ENCODE measurements around the gene AQP2.
"Not testable (repeated sequence)": the region's sequence is repeated elsewhere in the genome, so short reads cannot be mapped to it uniquely, and the experiment has no call there.

AQP2 gene

DNA sequence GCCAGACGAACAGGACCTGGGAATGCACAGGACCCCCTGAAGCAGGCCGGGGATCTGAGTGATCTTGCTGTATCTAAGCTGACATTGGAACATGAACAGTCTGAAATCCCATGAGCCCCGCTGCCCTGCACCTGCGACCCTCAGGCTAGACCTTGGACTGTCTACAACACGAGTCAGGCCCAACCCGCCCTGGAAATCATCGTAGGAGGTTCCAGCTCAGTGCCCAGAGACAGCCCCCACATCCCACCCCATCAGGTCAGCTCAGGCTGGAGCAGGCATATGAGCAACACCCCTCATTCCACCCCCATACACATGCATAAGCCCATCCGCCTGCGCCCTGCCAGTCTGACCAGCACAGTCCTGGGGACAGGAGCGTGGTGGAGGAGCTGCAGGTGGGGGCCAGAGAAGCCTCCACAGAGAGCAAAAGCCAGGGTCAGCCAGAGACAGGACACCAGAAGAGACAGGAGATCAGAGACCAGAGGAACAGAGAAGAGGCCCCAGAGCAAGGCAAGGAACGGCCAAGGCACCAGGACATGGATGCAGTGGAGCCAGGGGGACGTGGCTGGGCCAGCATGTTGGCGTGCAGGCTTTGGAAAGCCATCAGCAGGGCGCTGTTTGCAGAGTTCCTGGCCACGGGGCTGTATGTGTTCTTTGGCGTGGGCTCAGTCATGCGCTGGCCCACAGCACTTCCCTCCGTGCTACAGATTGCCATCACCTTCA, 22.3 kb downstream of the AQP2 start, which contains the start of gene AQP6:
Gene AQP6 (plus strand): TSS at position 307 of the 720 bp plus-strand sequence. CDS start 227 bp downstream, at position 534.
- no peak for DNase-seq

DNA sequence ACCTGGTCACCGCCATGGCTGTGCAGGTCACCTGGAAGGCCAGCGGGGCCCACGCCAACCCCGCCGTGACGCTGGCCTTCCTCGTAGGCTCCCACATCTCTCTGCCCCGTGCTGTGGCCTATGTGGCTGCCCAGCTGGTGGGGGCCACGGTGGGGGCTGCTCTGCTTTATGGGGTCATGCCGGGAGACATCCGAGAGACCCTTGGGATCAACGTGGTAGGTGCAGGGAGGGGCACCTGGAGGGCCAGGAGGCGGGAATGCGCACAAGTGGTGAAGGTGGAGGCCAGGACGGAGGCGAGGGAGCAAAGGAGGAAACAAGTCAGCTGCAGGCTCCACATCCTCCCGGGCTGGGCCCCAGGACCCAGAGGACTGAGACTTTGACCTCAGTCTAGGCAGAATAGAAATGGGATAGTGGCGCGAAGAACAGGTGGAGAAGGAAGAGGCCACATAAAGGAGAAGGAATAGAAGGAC, 22.9 kb downstream of the AQP2 start:
- DNase-seq: no peak

DNA sequence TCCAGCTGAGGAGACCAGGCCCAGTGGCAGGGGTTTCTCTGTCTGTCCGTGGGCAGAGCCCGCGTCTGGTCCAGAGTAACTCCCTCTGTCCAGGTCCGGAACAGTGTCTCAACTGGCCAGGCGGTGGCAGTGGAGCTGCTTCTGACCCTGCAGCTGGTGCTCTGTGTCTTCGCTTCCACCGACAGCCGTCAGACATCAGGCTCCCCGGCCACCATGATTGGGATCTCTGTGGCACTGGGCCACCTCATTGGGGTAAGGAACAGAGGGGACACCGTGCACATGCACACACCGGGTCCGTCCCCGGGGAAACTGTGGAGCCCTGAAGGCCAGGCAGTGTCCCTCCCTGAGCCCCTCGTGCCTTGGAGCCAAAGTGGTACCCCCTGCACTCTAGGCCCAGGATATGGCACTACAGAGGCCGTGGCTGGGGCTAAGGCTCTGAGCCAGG, 23.7 kb downstream of the AQP2 start:
- DNase-seq: no peak

DNA sequence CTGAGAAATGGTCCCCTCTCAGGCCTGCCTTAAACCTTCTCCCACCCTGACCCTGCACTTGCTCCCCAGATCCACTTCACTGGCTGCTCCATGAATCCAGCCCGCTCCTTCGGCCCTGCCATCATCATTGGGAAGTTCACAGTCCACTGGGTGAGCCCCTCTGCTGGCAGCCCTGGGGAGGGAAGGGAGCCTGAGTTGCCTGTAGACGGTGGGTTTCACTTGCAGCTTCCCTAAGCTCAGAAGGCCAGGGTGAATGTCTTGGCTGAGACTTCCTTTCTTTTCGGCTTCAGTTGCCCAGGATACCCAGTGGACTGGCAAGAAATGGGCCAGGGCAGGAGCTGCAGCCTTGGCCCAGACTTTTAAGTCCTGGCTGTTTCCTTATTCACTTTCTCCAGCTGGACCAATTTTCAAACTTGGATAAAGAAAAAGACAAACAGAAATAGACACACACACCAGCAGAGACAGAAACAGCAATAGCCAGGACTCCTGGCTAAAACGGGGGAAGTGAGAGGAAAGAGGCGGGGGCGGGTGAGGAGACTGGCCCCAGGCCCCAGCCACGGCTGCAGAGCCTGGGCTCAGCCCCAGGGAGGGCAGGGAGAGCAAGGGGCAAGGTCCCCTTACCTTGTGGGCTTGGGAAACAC, 24.3 kb downstream of the AQP2 start:
- DNase-seq: no peak

DNA sequence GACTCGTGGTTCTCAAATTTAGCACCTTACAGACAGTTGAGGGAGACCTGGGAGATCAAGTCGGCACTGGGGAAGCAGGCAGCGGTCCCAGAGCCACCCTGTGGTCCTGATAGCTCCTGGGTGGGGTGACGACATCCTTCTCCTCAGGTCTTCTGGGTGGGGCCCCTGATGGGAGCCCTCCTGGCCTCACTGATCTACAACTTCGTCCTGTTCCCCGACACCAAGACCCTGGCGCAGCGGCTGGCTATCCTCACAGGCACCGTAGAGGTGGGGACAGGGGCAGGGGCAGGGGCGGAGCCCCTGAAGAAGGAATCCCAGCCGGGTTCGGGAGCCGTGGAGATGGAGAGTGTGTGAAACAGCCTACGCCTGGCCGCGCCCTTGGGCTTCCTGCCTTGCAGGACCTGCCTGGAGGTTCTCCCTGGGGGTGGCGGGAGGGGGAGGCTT, 24.8 kb downstream of the AQP2 start:
- no peak for DNase-seq

DNA sequence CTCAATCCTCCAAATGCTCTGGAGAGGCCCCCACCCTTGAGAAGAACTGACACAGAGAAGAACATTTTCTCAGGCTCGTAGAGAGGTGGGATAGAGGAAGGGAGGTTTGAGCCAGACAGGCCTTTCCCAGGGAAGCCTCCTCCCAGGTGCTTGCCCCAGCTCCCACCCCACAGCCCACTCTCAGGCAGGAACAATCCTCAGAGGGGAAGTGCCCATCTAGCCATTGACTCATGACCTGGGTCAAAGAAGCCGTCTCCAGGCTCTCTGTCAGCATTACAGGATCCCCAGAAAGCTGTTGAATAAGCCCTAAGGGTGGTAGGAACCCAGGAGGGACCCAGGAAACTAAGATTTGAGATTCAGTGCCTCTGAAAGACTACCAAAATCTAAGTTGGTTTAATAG, 26.0 kb downstream of the AQP2 start:
- DNase-seq: no peak

DNA sequence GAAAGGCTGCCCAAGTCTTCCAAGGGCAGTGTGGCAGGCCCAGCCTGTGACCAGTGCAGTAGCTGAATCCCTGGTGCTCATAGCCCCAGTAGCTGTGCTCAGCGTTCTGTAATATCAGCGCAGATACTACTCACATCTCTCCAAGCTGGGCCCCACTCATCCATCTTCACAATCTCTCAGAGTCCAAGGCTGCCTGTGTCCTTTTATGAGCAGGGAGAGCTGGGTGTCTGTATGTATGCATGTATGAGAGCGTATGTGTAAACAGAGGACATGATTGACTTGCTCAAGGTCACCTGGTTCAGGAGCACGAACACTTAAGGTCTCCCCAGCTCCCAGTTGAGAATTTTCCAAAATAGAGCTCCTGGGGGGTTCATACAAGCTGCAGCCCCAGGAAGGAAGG, 27.6 kb downstream of the AQP2 start:
- no peak for DNase-seq

DNA sequence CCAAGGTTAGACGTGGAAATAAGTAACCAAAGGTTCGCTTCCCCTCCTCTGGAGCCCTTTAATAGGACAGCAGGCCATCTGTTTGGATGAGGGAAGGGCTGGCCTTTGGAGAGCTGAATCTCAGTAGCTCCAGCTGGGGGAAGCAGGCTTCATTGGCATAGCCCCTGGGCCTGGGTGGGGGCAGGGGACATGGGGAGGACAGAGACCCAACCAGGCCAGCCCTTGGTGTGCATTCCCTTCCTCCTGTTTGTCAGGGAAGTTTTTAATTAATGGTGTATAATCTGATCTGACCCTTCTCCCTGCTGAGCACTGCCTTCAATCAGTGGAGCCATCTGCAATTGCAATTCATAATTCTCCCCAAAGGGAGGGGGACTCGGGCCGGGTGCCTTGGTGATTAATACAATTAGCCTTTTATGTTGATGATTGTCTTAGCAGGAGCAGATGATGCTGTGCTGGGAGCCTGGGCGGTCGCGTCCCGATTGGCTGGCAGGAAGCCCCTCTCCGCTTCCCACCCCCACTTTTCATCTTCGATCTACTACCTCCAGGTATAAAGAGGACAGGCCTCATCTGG, 28.6 kb downstream of the AQP2 start:
- DNase-seq: no peak

DNA sequence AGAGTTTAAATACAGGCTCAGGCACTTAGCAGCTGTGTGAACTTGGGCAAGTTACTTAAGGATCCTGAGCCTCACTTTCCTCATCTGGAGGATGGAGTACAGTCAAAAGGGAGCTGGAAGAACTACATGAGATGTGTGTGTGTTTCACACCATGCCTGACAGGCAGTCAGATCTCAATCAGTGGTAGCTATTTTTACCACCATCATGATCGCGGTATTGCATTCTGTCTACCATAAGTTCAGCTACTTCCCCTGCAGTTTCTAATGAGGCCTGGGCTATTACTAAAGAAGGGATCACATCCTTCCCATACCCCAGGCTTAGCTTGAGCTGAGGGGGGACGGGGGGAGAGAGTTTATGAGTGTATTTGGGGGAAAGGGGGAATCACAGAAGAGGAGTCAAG, 29.3 kb downstream of the AQP2 start:
- DNase-seq: no peak

DNA sequence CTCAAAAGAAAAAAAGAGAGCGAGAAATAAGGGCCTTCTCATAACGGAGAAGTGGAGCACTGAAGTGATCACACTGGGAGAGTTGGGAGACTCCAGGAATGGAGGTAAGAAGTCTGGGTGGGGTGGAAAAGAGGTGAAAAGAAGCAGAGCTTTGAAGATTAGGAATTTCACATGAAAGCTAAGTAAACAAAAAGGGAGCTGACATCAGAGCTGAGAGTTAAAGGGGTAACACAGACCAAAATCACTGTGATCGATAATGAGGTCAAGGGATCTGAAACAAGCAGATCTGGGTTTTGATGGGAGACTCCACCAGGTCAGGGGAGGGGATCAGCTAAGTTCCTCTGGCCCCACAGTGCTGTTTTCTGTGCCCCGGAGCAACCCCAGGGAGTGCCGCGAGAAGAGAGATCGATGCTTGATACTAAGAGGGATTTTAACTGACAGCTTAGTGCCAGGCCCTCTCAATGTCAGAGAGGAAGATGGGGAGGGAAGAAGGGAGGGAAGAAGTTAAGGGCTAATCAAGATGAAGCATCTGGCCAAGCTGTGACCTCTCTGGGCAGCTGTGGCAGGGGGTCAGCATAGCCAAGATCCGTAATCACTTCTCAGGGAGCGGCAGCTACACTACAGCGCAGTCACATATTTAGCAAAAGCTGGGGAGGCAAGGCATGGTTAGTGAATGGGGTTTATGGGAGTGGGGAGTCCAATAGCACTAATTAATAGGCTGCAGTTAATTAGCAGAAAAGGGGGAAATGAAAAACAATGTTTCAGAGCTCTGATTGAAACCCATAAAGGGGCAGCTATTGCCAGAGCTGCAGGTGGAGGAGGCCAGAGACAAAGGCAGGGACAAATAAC, 30.2 kb downstream of the AQP2 start:
- no peak for DNase-seq

DNA sequence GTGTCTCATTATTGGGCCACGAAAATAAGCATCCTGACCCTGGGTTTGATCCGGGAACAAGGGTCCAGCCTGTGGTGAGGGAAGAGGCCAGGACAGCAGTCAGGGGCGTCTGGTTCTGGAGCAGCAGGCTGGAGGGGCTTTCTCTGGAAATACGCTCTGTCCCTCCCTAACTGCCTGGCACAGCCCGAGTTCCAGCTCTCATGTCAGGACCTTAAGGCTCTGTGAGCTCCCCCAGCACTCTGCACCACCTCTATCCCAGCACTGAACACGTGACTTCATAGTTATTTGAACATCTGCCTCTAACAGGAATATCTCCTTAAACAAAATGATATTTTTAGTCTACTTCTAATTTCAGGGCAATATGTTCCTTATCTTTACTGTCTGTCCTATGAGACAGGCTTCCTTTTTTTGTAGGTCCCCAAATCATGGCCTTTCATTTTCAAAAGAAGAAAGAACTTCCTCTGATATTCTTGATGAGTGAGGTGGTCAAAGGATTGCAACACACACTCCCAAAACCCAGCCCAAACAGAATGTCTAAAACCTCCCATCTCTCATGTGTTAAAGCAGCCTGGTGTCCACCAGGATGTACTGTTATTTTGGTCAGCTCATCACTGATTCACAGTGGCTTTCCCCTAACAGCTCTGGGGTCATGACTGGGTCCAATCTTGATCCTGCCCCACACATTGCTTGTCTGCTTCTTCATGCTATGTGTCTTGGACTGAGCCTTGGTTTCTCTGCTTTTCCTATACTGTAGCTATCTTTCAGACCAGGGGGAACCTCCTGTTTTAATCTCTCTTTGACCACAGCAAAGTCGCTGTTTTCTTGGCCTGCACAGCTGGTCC, 31.9 kb downstream of the AQP2 start:
- no peak for DNase-seq

DNA sequence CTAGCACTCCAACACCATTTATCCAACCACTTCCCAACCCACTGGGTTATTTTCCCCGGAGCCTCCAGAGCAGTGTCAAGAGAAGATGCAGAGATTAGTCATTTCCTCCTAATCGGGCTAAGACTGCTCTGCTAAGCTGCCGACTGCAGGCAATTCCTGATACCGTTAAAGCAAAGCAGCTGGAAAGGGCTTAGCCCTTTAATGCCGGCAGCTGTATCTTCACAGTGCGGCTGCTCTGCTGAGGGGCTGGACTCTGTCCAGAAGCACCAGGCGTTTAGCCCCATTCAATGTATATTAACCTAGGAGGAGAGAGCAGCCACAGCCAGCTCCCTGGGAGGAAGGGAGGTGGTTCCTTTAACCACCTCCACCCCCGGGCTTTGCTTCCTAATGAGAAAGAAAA, 33.4 kb downstream of the AQP2 start:
- DNase-seq: no peak

DNA sequence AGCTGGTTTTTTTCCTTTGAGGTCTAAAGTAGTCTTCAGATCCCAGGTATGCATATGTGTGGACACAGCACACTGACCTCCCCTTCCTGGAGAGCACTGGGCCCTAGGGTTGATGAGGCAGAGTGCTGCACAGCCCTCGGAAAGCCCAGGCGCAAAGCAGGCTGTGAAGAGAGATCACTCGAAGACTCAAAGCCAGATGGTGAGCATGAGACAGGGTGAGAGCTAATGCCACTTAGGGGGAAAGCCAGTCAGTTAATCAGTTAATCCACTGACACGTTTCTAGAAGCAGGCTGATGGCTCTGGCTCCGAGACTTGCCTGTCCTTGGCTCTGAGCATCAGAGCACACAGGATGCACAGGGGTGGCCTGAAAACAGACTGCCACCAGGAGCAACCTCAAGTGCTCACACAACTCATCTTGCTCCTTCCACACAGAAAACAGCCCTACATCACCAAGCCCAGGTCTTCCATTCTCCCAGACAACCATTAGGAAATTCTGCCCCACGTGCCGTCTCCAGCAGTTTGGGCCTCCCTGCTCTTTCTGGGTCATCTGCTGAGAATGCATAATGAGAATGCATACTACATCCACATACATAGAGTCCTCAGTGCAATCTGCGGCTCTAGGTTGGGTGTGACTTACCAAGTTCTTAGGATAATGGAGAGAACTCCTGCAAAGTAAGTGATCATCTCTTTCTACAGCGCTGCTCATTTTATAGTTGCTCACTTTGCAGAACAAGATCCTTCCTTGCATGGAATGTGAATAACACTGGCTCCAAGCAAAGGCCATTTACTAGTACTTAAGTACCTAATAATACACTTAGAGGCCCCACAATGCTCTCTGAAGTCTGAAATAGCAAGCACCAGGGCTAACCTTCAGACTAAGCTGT, 34.2 kb downstream of the AQP2 start:
- DNase-seq: no peak

DNA sequence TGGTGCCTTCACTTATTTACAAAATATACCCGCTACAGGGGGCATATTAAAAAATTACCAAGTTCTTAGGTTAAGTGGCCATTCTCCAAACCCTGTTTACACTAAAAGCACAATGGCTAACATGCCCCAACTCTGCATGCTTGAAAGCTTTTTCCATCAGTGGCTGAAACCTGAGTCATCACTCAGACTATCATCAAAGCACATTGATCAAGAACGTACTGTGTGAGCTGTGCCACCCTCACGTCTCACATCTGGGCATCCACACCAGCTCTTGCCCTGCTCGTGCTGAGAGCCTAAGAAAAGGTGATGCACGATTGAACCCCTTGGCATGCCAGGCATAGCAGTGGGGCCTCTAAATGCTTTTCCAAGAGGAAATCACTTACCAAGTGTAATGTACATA, 35.4 kb downstream of the AQP2 start:
- DNase-seq: no peak

DNA sequence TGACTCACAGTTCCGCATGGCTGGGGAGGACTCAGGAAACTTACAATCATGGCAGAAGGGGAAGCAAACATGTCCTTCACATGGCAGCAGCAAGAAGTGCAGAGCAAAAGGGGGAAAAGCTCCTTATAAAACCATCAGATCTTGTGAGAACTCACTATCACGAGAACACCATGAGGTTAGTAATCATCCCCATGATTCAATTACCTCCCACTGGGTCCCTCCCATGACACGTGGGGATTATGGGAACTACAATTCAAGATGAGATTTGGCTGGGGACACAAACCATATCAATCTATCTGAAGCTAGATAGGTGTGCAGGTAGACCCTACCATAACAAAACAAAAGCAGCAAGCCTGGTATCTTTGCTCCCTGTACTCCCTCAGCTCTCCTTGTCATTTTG, 35.9 kb downstream of the AQP2 start:
- not testable (repeated sequence) for DNase-seq

DNA sequence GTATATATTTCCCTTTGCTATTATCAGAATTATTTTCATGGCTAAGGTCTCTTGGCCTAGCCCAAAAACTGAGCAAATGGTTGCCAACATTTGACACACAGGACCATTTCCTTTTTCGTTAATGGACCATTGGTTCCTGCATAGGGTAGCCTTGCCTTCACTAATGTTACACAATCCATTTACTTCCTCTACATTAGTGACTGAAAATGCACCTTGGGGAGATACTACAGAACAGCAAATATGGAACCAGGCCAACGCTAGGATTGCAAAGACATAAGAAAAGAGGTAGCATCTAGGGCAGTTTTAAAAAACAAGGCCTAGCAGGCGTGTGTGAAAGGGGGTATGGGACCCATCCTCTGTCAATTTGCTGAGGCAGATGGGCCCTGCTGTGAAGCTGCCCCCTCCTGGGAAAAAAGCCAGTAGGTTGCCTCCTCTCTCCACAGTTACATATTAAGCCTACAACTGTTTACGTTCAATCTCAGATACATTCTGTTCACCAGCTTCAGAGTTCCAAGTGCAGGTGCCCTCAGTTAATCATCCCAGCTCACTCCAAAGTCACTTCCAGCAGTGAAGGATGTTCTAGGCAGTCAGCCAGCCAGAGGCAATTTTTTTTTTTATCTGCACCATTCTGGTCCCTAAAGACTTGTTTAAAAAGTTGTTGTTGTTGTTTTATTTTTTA, 37.2 kb downstream of the AQP2 start:
- DNase-seq: no peak

DNA sequence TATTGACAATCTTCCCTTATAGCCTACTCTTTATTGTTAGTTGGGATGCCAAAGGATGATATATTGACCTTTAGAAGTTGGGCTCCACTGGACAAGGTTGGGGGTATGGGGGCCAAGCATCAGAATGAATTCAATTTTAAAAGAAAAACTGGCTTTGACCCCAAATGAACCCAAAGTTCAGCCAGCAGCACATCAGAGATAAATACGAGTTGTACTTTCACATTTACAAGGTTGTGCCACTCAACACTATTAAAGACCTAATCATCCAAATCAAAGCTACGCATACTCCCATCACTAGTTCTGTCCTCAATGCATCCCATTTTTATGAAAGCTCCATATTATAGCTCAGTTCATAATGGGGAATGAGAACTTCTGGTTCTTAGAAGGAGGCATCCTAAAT, 38.9 kb downstream of the AQP2 start:
- DNase-seq: not testable (repeated sequence)

DNA sequence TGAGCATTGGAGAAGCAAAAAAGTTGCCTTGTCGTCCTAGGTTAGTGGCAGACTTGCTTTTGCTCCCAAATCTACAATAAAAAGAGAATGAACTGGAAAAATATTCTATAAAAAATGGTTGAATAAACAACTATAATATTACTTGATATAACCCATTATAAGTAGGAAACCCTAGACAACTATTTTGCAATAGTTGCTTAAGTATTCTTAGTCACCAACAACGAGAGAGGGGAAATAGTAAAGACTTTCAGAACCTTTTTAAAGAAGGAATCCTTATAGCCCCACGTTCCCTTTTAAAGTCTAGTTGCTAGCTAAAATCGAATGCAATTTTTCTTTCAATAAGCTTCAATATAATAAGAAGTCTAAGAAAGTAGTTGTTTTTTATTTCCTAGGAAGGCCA, 39.7 kb downstream of the AQP2 start:
- DNase-seq: no peak

DNA sequence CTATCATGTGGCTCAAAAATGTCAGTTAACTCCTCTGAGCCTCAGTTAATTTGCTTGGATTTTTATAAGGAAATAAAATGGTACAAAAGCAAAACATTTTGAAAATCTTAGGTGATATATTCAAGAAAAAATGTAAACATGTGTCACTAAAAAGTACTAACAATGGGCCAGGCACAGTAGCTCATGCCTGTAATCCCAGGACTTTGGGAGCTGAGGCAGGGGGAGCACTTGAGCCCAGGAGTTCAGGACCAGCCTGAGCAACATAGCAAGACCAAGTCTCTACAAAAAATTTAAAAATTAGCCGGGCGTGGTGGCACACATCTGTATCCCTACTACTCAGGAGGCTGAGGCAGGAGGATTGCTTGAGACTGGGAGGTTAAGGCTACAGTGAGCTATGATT, 47.9 kb downstream of the AQP2 start:
- DNase-seq: no peak

DNA sequence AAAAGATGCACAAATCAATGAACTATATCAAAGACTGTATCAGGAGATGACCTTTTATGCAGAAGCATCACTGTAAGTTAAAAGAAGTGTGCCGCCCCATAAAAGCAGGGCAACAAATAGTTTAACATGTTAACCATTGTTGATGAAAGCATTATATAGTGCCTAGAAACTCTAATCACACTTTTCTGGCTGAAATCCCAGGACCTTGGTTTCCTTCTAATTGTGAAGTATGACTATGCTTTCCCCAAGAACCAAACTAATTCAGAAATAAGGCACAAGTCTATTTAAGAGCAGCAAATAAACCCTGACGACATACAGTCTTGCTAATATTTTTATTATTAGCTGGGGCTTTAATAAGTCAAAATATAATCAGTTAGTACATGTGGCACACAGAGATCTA, 53.1 kb downstream of the AQP2 start:
- DNase-seq: no peak

DNA sequence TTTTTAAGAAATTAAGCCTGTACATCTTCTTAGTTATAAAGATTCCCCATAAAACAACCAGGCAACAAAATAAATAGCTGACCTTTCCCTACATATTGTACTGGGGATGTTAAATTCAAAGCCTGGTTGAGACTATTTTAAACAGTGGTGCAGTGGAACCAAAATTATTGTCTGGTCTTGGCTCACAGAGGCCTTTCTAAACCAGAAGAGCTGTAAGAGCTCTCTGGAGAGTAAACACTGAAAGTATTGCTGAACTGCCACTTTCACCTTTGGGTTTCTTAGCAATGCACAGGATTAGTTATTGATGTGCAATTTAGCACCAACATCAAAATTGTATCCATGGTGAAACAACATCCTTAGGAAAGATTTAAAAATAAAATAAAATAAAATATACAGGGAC, 54.2 kb downstream of the AQP2 start:
- no peak for DNase-seq

Data from activated T-cell treated with anti-CD3 and anti-CD28 coated beads, Interleukin-2, amount 50 U/mL, for 1 hour (primary cell).